Right lobe of liver (tissue), 6 donors: Measurements from ENCODE around the gene SRSF3. TPM values are rescaled to one million over a fixed set of nuclear protein-coding genes. Genes with fewer than 3 reads are reported as not detected.

ENCODE experiments used
- ATAC-seq, 4 donors: fragments of 200-7000 bp; cut with Tn5 transposase; one replicate each; pipeline ENCODE4 v1.9.1; 2020; ENCODE audit warnings: mild to moderate bottlenecking in 4 of 4, moderate library complexity in 4 of 4
- DNase-seq, 3 donors: peaks; one replicate each; pipeline ENCODE4 v3.0.0-alpha.2; 2020
- H3K27ac ChIP-seq, 3 donors: fragments of 200-600 bp; one replicate each; pipeline ENCODE4 v1.8.0; 2022
- H3K27me3 ChIP-seq, 2 donors: fragments of 200-600 bp; one replicate each; pipeline ENCODE4 v1.8.0; 2022
- H3K36me3 ChIP-seq, 4 donors: fragments of 200-600 bp; sonication (generic) in 1 of 4; one replicate each; pipeline versions ENCODE4 v1.5.1 to v1.8.0; 2017 to 2022; ENCODE audit warnings: control low read depth in 1 of 4
- H3K4me1 ChIP-seq, 4 donors: fragments of 200-600 bp; sonication (generic) in 1 of 4; one replicate each; pipeline versions ENCODE4 v1.5.1 to v1.8.0; 2017 to 2022; ENCODE audit warnings: control low read depth in 1 of 4
- H3K4me3 ChIP-seq, 3 donors: fragments of 200-600 bp; one replicate each; pipeline ENCODE4 v1.8.0; 2022
- H3K9me3 ChIP-seq, 4 donors: fragments of 200-600 bp; sonication (generic) in 1 of 4; one replicate each; pipeline versions ENCODE4 v1.5.1 to v1.8.0; 2017 to 2022; ENCODE audit warnings: control low read depth in 1 of 4
- CTCF ChIP-seq, 4 donors: fragments of 200-600 bp in 3 of 4; fragments of 450-650 bp in 1 of 4; IDR thresholded peaks; one replicate each; pipeline versions ENCODE4 v1.5.1 to v1.8.0; 2016 to 2022; ENCODE audit warnings: antibody characterized with exemption in 4 of 4, mild to moderate bottlenecking in 2 of 4
- POLR2A ChIP-seq: fragments of 450-650 bp; IDR thresholded peaks from one replicate; pipeline ENCODE4 v1.6.1; 2017; ENCODE audit warnings: antibody characterized with exemption, mild to moderate bottlenecking
- WGBS: methylation state at CpG from one replicate; pipeline ENCODE4 v1.1.6; 2018; ENCODE audit warnings: low coverage, low lambda C conversion rate; ENCODE audit not compliant: insufficient coverage; ENCODE audit errors: missing lambda C conversion rate; 5-methylcytosine and 5-hydroxymethylcytosine counted together
- intact Hi-C, 2 donors: fragments of 100-400 bp; cut with DNase I; formaldehyde crosslinking; loops; one replicate each; pipeline versions ENCODE4 v1.11.2 to v1.14.1; 2022
- total RNA-seq, 6 experiments: library from RNA; depleted of rRNA in 2 of 6; stranded (reverse); fragments of >200 nt in 2 of 6; fragmentation: NEBNext Ultra II Directional in 3 of 6; extraction: Animal tissue kit (Norgen Biotek cat#: 25700) in 3 of 6; gene quantifications; one replicate each; pipeline versions ENCODE4 v1.1.0 to v1.2.4, GENCODE V29; 2016 to 2023
- donor health status: DM: no; HTN: yes; CAD: no.
- donor health status: DM: no; HTN: no; CAD: no.
- donor health status: DM: no; HTN: no; CAD: no.
- donor health status: DM: no; HTN: yes; CAD: no.
- donor health status: DM: no; HTN: yes; CAD: no.

The SRSF3 gene
- total RNA-seq, 6 experiments from 2014 or later: 36.8 to 103 (median 71.4) TPM

- H3K27ac ChIP-seq: no peak overlapping the region
- peak; percentile 49 to 72 (median 56) for ATAC-seq
- H3K27me3 ChIP-seq: no peaks in the 10 kb centered on the region
- H3K4me1 ChIP-seq: peaks cover 0 to 22% (median 9%) of the 10 kb centered on the region in 4 donors
- H3K36me3 ChIP-seq: peaks cover 0 to 5% (median 0%) of the 10 kb centered on the region in 4 donors
- no peak overlapping the region for H3K4me3 ChIP-seq
- WGBS: 42% methylated on average over 7 of the region's 7 CpGs
- intact Hi-C loops: loop anchor here (5.0 to 10.0 kb wide), 2 partner anchors 67 to 140 kb away; no protein-coding TSS in a partner anchor
- TF ChIP-seq POLR2A (no peak), CTCF (IDR thresholded peaks at IDR 0.05) (peak; percentile 59 to 71 (median 60))
- H3K9me3 ChIP-seq: no peaks in the 10 kb centered on the region
- peak; percentile 30 to 49 (median 39) for DNase-seq
Observed at GRCh38 chr6:36615018-36615761, 21.0 kb downstream of the SRSF3 start.

GRCh38 chr6:36616893-36617521 lies 22.8 kb downstream of the SRSF3 start:
- H3K27ac ChIP-seq: no peak overlapping the region

GRCh38 chr6:36618366-36619355 lies 24.5 kb downstream of the SRSF3 start:
- no peaks in the 10 kb centered on the region for H3K9me3 ChIP-seq
- H3K27ac ChIP-seq: no peak overlapping the region
- H3K4me3 ChIP-seq: no peak overlapping the region
- H3K36me3 ChIP-seq: no peaks in the 10 kb centered on the region
- H3K4me1 ChIP-seq: peaks cover 0 to 29% (median 12%) of the 10 kb centered on the region in 4 donors
- WGBS: 75% methylated on average over 7 of the region's 10 CpGs
- ATAC-seq (no peak), DNase-seq (peak in 2 of 3 donors; percentile 9 to 14)
- intact Hi-C loops: loop anchor here (5.0 to 10.0 kb wide), 2 partner anchors 64 to 136 kb away; no protein-coding TSS in a partner anchor
- H3K27me3 ChIP-seq: no peaks in the 10 kb centered on the region
- TF ChIP-seq CTCF (IDR thresholded peaks at IDR 0.05): no peak
- no peak for TF ChIP-seq POLR2A

More at GRCh38 chr6:36616893-36617521, 22.8 kb downstream of the SRSF3 start:
- 0% methylated on average over 1 of the region's 5 CpGs for WGBS
- DNase-seq: peak; percentile 87 to 94 (median 92)
- Histone ChIP-seq H3K9me3 (no peaks in the 10 kb centered on the region), H3K4me1 (peaks cover 0 to 22% (median 9%) of the 10 kb centered on the region in 4 donors), H3K4me3 (no peak overlapping the region), H3K27me3 (no peaks in the 10 kb centered on the region), H3K36me3 (peaks cover 0 to 5% (median 0%) of the 10 kb centered on the region in 4 donors)
- TF ChIP-seq CTCF (IDR thresholded peaks at IDR 0.05) (no peak), POLR2A (no peak)
- intact Hi-C loops: loop anchor here (5.0 to 10.0 kb wide), 2 partner anchors 65 to 138 kb away; no protein-coding TSS in a partner anchor
- ATAC-seq: peak; percentile 93 to 97 (median 94)

- H3K27me3 ChIP-seq: no peaks in the 10 kb centered on the region
- TF ChIP-seq POLR2A (no peak), CTCF (IDR thresholded peaks at IDR 0.05) (no peak)
- peaks cover 0 to 40% (median 10%) of the 10 kb centered on the region in 4 donors for H3K4me1 ChIP-seq
- intact Hi-C loops: no loop called here
- DNase-seq (peak in 2 of 3 donors; percentile 12 to 30), ATAC-seq (no peak)
- no peaks in the 10 kb centered on the region for H3K36me3 ChIP-seq
- no peaks in the 10 kb centered on the region for H3K9me3 ChIP-seq
- 90% methylated on average over 5 of the region's 7 CpGs for WGBS
- no peak overlapping the region for H3K27ac ChIP-seq
- H3K4me3 ChIP-seq: no peak overlapping the region
Observed at GRCh38 chr6:36621371-36621855, 27.3 kb downstream of the SRSF3 start.
